HG03095 (cell line): ENCODE data around the gene SMARCA4.
A peak's percentile ranks its signal among the peaks of the same experiment; 100 is the strongest.
"Not testable (repeated sequence)": the region's sequence is repeated elsewhere in the genome, so short reads cannot be mapped to it uniquely, and the experiment has no call there.

Experiments used
- ATAC-seq: cut with Tn5 transposase; IDR thresholded peaks from one replicate; pipeline ENCODE4 v1.9.1; 2021; ENCODE audit warnings: moderate library complexity; ENCODE audit not compliant: unreplicated experiment

SMARCA4 gene

DNA sequence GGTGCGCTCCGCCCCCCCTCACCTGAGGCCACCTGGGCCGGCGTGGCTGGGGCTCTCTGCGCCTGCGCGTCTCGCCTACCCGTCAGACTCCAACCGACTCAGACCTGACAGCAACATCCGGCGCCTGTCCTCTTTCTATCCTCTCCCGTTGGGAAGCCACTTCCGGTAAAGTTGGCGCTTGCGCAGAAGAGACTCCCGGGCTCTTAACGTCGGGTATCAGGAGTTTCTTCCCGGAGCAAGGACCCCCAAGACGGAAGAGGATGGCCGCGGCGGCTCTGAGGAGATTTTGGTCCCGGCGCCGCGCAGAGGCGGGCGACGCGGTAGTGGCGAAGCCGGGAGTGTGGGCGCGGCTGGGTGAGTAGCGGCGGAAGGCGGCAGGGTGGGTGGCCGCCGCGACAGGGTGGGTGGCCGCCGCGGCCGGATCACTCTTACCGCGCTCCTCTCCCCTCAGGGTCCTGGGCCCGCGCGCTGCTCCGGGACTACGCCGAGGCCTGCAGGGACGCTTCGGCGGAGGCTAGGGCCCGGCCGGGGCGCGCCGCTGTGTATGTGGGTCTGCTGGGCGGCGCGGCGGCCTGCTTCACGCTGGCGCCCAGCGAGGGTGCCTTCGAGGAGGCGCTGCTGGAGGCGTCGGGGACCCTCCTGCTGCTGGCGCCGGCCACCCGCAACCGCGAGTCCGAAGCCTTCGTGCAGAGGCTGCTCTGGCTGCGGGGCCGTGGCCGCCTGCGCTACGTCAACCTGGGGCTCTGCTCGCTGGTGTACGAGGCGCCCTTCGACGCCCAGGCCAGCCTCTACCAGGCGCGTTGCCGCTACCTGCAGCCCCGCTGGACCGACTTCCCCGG, 32.0 kb upstream of the SMARCA4 start, which contains the start of the genes TIMM29 and YIPF2:
Gene TIMM29, plus strand, starts transcription at position 249 of the 839 bp plus-strand sequence. Its CDS starts 12 bp downstream, at position 261.
Gene YIPF2, minus strand, starts transcription at position 77 of the 839 bp plus-strand sequence. CDS start 229 bp downstream, outside the sequence.
- ATAC-seq, result peak; percentile 67

DNA sequence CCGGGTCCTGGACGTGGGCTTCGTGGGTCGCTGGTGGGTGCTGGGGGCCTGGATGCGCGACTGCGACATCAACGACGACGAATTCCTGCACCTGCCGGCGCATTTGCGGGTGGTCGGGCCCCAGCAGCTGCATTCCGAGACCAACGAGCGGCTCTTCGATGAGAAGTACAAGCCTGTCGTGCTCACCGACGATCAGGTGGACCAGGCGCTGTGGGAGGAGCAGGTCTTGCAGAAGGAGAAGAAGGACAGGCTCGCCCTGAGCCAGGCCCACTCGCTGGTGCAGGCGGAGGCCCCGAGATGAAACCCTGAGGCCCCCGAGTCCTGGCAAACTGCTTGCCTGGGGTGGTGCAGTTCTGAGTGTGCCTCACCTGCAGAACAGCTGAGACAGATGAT, 31.4 kb upstream of the SMARCA4 start:
- no peak for ATAC-seq

DNA sequence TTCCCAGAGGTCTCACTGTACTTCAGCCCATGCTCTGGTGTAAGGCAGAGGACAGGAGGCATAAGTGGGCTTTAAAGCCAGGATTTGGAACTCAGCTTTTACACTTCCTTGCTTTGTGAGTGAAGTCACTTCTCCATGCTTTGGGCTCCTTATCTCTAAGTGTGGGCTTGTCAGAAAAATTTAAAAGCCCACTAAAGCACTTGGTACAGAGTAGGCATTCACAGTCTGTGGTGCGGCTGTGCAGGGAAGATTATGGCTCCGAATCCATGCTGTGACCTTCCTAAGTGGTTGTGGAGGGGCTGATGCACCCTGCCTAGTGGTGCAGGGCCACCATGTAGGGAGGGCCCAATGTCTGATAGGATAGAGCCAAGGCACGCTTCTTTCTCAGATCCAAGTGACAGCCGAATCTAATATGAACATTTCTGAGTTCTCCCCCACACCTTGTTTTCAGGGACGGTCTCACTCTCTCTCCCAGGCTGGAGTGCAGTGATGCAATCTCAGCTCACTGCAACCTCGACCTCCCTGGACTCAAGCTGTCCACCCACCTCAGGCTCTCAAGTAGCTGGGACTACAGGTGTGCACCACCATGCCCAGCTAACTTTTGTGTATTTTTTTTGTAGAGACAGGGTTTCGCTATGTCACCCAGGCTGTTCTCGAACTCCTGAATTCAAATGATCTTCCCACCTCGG, 25.3 kb upstream of the SMARCA4 start:
- ATAC-seq, result no peak

DNA sequence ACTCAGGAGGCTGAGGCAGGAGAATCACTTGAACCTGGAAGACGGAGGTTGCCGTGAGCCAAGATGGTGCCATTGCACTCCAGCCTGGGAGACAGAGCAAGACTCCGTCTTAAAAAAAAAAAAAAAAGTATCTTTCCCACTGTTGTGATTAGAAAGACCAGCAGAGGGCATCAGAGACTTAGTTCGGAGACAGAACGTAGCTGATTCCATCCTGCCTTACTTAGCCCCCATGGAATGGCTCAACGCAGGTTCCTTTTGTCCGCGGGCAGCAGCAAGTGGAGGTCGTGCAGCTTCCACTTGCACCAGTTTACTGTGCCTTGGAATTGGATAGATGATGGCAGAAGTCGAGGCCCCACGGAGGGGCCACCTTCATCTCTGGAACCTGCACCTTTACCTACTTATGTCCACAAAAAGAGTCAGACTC, 24.2 kb upstream of the SMARCA4 start:
- no peak for ATAC-seq

DNA sequence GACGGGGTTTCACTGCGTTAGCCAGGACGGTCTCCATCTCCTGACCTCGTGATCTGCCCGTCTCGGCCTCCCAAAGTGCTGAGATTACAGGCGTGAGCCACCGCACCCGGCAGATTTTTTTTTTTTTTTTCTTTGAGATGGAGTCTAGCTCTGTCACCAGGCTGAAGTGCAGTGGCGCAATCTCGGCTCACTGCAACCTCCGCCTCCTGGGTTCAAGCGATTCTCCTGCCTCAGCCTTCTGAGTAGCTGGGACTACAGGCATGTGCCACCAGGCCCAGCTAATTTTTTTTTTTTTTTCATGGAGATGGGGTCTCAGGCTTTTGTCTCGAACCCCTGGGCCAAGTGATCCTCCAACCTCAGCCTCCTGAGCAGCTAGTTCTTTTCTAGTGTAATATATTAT, 19.2 kb upstream of the SMARCA4 start:
- ATAC-seq, result not testable (repeated sequence)

DNA sequence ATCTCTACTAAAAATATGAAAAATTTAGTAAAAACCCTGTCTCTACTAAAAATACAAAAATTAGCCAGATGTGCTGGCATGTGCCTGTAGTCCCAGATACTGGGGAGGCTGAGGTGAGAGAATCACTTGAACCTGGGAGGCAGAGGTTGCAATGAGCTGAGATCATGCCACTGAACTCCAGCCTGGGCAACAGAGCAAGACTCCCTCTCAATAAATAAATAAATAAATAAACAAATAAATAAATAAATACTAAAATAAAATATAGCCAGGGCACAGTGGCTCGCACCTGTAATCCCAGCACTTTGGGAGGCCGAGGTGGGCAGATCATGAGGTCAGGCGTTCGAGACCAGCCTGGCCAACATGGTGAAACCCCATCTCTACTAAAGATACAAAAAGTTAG, 17.4 kb upstream of the SMARCA4 start:
- not testable (repeated sequence) for ATAC-seq

DNA sequence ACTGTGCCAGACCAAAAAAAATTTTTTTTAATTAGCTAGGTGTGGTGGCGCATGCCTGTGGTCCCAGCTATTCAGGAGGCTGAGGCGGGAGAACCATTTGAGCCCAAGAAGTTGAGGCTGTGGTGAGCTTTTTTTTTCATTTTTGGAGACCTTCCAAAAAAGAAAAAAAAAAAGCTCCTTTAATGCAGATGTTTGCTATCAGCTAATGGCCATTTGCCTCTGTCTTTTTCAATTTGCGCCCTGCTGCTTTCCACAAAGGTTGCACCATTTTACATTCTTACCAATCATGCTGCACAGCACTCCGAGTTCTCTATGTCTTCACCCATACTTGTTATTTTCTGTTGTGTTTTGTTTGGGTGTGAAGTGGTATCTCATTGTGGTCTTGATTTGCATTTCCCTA, 15.6 kb upstream of the SMARCA4 start:
- no peak for ATAC-seq

DNA sequence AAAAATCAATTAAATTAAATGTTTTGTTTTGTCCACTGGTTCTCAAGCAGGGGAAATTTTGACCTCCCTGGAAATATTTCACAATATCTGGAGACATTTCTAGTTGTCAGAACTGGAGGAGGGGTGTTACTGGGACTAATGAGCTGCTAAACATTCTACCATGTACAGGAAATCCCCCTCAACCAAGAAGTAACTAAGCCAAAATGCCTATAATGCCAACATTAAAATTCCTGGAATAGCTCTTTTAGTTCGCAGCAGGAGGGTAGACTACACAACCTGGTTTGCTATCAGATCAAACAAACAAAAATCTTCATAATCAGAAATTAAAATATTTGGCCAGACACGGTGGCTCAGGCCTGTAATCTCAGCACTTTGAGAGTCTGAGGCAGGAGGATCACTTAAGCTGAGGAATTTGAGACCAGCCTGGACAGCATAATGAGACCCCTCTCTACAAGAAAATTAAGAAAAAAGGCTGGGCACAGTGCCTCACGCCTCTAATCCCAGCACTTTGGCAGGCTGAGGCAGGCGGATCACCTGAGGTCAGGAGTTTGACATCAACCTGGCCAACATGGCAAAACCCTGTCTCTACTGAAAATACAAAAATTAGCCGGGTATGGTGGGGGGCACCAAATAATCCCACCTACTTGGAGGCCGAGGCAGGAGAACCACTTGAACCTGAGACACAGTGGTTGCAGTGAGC, 13.7 kb upstream of the SMARCA4 start:
- ATAC-seq, result no peak

DNA sequence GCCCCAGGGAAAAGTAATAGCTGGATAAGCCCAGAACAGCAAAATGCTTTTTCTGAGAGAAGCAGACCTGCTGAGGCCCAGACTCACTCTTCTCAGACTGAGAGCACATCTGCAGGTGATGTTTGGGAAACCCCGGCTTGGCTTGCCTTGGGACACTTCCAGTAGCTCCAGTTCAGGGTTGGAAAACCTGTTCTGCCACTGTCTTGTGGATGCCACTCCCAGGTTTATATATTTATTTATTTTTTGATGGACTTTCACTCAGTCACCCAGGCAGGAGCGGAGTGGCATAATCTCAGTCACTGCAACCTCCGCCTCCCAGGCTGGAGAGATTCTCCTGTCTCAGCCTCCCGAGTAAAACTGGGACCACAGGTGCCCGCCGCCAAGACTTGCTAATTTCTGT, 8.0 kb upstream of the SMARCA4 start:
- ATAC-seq, result no peak

DNA sequence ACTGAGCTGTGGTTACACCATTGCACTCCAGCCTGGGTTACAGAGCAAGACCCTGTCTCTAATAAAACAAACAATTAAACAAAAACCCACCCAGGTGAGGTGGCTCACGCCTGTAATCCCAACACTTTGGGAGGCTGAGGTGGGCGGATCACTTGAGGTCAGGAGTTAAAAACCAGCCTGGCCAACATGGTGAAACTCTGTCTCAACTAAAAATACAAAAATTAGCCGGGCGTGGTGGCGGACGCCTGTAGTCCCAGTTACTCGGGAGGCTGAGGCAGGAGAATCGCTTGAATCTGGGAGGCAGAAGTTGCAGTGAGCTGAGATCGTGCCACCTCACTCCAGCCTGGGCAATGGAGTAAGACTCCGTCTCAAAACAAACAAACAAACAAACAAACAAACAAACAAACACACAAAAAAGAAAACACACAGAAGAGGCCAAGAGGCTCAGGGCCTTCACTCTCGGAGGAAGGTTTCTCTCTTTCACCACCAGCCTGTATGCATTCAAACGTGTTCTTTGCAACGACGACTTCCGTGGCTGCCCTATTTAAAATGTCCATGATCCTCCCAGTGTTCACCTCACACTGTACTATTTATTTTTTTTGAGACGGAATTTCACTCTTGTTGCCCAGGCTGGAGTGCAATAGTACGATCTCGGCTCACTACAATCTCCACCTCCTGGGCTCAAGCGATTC, 1.4 kb upstream of the SMARCA4 start:
- ATAC-seq, result not testable (repeated sequence)

DNA sequence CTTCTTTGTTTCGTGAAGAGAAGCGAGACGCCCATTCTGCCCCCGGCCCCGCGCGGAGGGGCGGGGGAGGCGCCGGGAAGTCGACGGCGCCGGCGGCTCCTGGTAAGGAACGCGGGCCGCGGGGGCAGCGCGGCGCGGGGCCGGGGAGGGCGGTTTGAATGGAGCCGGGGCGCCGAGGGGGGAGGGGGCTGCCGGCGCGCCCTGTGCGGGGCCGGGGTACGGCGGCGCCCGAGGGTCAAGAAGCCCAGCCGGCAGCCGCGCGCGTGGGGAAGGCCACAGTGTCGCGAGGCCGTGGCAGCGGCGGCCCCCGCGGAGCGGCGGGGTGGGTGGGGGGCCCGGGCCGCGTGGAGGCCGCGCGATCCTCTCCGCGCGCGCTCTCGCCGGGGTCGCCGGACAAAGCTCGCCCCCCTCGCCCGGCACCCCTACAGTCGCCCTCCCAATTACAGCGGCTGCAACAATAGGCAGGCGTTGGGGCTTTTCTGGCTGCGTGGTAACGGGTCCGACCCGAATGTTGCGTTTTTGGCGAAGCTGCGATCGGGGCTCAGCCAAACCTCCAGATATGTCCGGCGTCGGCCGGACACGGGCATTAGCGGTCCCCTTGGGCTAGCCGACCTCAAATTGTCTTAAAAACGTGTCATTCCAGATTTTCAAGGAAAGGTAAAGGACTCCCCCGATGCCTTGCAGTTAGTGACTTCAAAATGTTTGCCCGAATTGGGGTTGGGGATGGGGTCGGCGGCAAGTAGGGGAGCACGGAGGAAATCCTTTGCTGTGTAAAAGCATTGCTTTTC, 437 bp downstream of the SMARCA4 start:
- ATAC-seq, result peak; percentile 34

DNA sequence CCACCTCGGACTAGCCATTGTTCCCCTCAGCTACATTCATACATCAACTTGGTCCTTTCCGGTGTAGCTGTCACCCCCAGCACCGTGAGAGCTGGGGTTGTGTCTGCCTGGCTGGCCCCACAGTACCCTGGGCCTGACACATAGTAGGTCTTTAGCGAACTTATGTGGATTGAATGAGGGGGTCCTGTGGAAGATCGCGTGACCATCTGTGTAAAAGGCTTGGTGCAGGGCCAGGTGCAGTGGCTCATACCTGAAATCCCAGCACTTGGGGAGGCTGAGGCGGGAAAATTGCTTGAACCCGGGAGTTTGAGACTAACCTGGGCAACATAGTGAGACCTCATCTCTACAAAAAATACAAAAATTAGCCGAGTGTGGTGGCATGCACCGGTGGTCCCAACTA, 2.0 kb downstream of the SMARCA4 start:
- no peak for ATAC-seq

DNA sequence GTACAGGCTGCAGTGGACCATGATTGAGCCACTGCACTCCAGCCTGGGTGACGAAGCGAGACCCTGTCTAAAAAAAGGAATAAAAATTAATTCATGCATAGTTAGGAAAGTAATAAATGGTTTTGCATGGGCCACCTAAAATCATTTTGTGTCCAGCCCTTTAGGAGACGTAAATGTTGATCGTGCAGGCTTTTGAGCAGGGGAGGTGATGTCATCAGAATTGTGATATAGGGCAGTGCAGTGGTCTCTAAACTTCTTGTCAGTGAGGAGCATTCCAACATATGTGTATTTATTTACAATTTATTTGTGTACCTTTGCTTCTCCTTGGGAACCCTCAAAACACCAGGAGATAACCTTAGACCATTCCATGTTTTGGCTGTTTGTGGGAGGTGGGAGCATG, 3.0 kb downstream of the SMARCA4 start:
- ATAC-seq, result no peak

DNA sequence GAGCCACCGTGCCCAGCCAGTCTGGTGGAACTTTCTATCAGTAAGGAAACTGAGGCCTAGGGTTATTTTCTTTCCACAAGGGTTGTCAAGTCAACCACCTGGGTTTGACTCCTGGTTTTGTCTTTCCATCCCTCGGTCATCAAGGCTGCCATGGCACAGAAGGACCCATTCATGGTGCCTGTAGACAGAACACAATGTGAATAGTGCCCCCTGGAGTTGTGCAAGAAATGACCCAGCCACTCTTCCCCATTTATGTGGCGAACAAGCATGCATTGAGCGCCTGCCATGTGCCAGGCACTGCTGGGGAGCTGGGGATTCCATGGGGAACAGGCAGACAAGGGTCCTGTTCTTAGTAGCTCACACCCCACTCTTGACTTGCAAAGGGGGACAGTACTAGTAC, 4.1 kb downstream of the SMARCA4 start:
- ATAC-seq, result no peak

DNA sequence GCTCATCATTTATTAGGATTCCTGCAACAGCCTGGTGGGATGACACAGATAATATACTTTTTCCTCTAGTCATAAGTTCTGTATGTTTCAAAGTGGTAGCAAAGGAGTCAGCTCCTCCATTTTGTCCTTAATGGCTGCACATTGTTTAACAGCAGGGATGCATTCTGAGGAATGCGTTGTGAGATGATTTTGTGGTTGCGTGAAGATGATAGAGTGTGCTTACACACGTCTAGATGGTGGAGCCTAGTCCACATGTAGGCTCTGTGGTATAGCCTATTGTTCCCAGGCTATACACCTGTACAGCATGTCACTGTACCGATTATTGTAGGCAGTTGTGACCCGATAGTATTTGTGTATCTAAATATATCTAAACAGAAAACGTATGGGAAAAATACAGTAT, 4.6 kb downstream of the SMARCA4 start:
- ATAC-seq, result no peak

DNA sequence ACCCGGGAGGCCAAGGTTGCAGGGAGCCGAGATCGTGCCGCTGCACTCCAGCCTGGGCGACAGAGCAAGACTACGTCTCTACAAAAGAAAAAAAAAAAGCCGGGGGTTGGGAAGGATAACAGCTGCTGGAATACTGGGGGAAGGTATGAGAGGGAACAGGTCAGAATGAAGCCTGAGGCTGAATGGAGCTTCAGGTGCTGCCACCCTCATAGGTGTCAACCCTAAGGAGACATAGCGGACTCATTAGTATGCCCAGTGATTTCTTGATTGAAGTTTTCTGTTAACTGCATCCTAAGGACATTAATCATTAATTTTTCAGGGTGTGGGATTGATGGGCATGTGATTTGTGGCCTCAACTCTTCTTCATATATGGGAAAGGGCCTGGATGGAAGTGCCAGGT, 6.0 kb downstream of the SMARCA4 start:
- ATAC-seq, result no peak

DNA sequence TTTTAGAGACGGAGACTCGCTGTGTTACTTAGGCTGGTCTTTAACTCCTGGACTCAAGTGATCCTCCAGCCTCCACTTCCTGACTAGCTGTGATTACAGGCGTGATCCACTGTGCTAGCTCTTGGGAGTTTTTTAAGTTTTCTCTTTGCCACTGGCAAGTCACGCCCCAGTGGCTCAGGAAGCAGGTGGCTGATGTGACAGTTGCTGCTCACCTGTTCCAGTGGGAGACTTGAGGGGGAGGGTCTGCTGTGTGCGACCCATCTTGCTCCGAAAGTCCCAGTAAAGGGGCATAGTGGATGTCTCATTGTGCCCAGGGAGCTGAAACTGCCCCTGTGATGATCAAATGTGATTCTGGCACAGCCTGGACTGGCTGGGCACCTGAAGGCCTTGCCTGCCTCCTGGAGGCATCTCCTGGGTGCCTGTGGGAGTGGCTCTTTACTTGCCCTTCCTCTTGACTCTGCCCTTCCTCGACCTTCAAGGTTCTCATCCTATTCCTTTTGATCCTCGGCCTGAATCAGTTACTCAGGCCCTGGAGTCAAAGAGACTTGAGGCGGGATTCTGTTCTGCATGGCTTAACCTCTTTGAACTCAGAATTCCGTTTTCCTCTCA, 7.8 kb downstream of the SMARCA4 start:
- ATAC-seq, result no peak

DNA sequence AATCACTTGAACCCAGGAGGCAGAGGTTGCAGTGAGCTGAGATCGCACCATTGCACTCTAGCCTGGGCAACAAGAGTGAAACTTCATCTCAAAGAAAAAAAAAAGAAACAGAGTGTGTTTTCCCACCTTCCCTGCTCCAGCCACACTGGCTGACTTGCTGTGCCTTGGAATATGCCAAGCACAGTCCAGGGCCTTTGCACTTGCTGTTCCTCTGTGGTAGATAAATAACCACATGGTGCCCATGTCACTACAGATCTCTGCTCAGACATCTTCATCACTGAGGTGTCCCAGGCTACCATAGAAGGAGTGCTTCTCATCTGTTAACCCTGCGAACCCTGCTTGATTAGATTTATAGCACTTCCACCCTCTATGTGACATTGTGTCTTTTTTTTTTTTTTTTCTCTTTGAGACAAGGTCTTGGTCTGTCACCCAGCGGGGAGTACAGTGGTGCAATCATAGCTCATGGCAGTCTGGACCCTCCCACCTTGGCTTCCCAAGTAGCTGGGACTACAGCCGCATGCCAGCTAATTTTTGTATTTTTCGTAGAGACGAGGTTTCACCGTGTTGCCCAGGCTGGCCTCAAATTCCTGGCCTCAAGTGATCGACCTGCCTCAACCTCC, 10.4 kb downstream of the SMARCA4 start:
- no peak for ATAC-seq

DNA sequence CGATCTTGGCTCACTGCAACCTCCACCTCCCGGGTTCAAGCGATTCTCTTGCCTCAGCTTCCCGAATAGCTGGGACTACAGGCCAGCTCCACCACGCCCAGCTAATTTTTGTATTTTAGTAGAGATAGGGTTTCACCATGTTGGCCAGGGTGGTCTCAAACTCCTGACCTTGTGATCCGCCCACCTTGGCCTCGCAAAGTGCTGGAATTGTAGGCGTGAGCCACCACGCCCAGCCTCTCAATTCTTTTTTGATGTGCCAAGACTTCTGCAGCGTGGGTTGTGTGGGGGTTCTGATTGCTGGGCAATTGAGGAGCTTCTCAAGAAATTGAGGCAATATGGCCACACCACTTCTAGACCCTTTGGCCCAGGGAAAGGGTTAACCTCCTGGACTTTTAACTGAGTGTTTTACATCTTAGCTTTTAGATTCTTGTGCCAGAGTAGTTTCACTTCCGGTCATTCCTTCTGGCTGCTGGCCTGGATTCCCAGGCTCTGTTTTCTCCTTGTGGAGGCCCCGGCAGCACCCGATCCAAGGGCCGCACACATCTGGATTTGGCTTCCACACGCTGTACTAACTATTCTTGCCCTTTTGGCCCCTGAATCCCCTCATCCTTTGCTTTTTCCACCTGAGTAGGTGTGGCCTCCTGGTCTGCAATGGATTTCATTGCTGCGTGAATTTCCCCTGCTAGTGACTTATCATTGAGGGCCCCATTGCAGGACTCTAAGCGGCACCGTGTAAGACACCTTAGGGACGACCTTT, 14.7 kb downstream of the SMARCA4 start:
- no peak for ATAC-seq
